Prostate gland (tissue), 2 donors: ENCODE data around the gene LEPROT. TPM values are rescaled to one million over a fixed set of nuclear protein-coding genes. Genes with fewer than 3 reads are reported as not detected.
"Not testable (repeated sequence)": the region's sequence is repeated elsewhere in the genome, so short reads cannot be mapped to it uniquely, and the experiment has no call there.

Experiments used
- DNase-seq: peaks from one replicate; pipeline ENCODE4 v3.0.0-alpha.2; 2019; ENCODE audit warnings: low spot score
- H3K27ac ChIP-seq, 2 donors: fragments of 200-600 bp; sonication (generic); 2 replicates each; pipeline ENCODE4 v1.5.1; 2017 to 2019
- H3K27me3 ChIP-seq: fragments of 200-600 bp; sonication (generic); replicated peaks from 2 replicates; pipeline ENCODE4 v1.5.1; 2019; ENCODE audit not compliant: insufficient read depth
- H3K36me3 ChIP-seq, 2 donors: fragments of 200-600 bp; sonication (generic); 1 replicate in 1 of 2; 2 replicates in 1 of 2; pipeline versions ENCODE4 v1.5.1 to v1.8.1; 2017 to 2019
- H3K4me1 ChIP-seq: fragments of 200-600 bp; sonication (generic); replicated peaks from 2 replicates; pipeline ENCODE4 v1.5.1; 2019
- H3K4me3 ChIP-seq, 2 donors: fragments of 200-600 bp; sonication (generic); 2 replicates each; pipeline ENCODE4 v1.5.1; 2017 to 2019
- H3K9me3 ChIP-seq: fragments of 200-600 bp; sonication (generic); 2 replicates; pipeline ENCODE4 v1.5.1; 2017
- CTCF ChIP-seq, 4 experiments: fragments of 200-600 bp in 2 of 4; fragments of 450-650 bp in 2 of 4; sonication (generic) in 2 of 4; IDR thresholded peaks; 1 replicate in 3 of 4; 2 replicates in 1 of 4; pipeline ENCODE4 v1.5.1; 2016 to 2019; ENCODE audit warnings: antibody characterized with exemption in 4 of 4, mild to moderate bottlenecking in 2 of 4, moderate library complexity in 2 of 4
- POLR2A ChIP-seq: fragments of 450-650 bp; IDR thresholded peaks from one replicate; pipeline ENCODE4 v1.6.1; 2016; ENCODE audit warnings: antibody characterized with exemption, mild to moderate bottlenecking
- POLR2AphosphoS5 ChIP-seq: sonication (generic); formaldehyde crosslinking; IDR thresholded peaks from one replicate; pipeline ENCODE4 v1.6.1; 2017; ENCODE audit warnings: antibody characterized with exemption
- WGBS: methylation state at CpG from one replicate; pipeline ENCODE4 v1.1.5; 2018; 5-methylcytosine and 5-hydroxymethylcytosine counted together
- intact Hi-C: fragments of 100-400 bp; cut with DNase I; formaldehyde crosslinking; loops from one replicate; pipeline ENCODE4 v1.14.2; 2022
- total RNA-seq, 2 donors: library from RNA; depleted of rRNA; stranded (reverse); fragments of >200 nt; gene quantifications; one replicate each; pipeline ENCODE4 v1.1.0, GENCODE V29; 2016

Gene LEPROT
- total RNA-seq, 2 donors from 2014 or later: 39.5 to 64.2 TPM

GRCh38 chr1:65459397-65459768, 38.9 kb downstream of the LEPROT start:
- 85% methylated on average over 1 of the region's 1 CpG for WGBS
- TF ChIP-seq CTCF (IDR thresholded peaks at IDR 0.05): no peak
- TF ChIP-seq POLR2A: no peak
- no peaks in the 10 kb centered on the region for H3K36me3 ChIP-seq
- no peaks in the 10 kb centered on the region for H3K27me3 ChIP-seq
- DNase-seq: no peak
- no peak overlapping the region for H3K4me3 ChIP-seq
- intact Hi-C loops: no loop called here
- H3K4me1 ChIP-seq: no peaks in the 10 kb centered on the region
- no peaks in the 10 kb centered on the region for H3K9me3 ChIP-seq
- H3K27ac ChIP-seq: no peak overlapping the region

GRCh38 chr1:65465837-65466236, 45.4 kb downstream of the LEPROT start:
- H3K27me3 ChIP-seq, H3K4me1 ChIP-seq, H3K36me3 ChIP-seq, intact Hi-C loops, H3K4me3 ChIP-seq, H3K27ac ChIP-seq, DNase-seq, H3K9me3 ChIP-seq: not testable (repeated sequence)
- WGBS: 93% methylated on average over 1 of the region's 1 CpG

- no peaks in the 10 kb centered on the region for H3K27me3 ChIP-seq
- no peak for DNase-seq
- 41% methylated on average over 6 of the region's 6 CpGs for WGBS
- no peaks in the 10 kb centered on the region for H3K36me3 ChIP-seq
- no peak overlapping the region for H3K27ac ChIP-seq
- no peaks in the 10 kb centered on the region for H3K9me3 ChIP-seq
- TF ChIP-seq CTCF (IDR thresholded peaks at IDR 0.05) (no peak), POLR2AphosphoS5 (no peak), POLR2A (no peak)
- H3K4me1 ChIP-seq: no peaks in the 10 kb centered on the region
- no peak overlapping the region for H3K4me3 ChIP-seq
- intact Hi-C loops: no loop called here
Measured at GRCh38 chr1:65467536-65467935, 47.1 kb downstream of the LEPROT start.

GRCh38 chr1:65469126-65469888, 48.8 kb downstream of the LEPROT start:
- Histone ChIP-seq H3K27me3 (no peaks in the 10 kb centered on the region), H3K36me3 (no peaks in the 10 kb centered on the region), H3K27ac (no peak overlapping the region), H3K4me3 (no peak overlapping the region), H3K4me1 (no peaks in the 10 kb centered on the region), H3K9me3 (no peaks in the 10 kb centered on the region)
- intact Hi-C loops: no loop called here
- 59% methylated on average over 4 of the region's 4 CpGs for WGBS
- DNase-seq: no peak
- TF ChIP-seq POLR2AphosphoS5 (no peak), POLR2A (no peak), CTCF (IDR thresholded peaks at IDR 0.05) (no peak)

GRCh38 chr1:65469889-65470340, 49.4 kb downstream of the LEPROT start:
- Histone ChIP-seq H3K9me3 (no peaks in the 10 kb centered on the region), H3K36me3 (no peaks in the 10 kb centered on the region), H3K4me1 (no peaks in the 10 kb centered on the region), H3K4me3 (no peak overlapping the region), H3K27ac (no peak overlapping the region), H3K27me3 (no peaks in the 10 kb centered on the region)
- no peak for DNase-seq
- TF ChIP-seq POLR2A: no peak
- TF ChIP-seq CTCF (IDR thresholded peaks at IDR 0.05): no peak
- no peak for TF ChIP-seq POLR2AphosphoS5
- intact Hi-C loops: no loop called here
- WGBS: 50% methylated on average over 4 of the region's 4 CpGs
